ENCODE results near the gene DSCAML1. TPM values are rescaled to one million over a fixed set of nuclear protein-coding genes. Genes with fewer than 3 reads are reported as not detected.

Gene DSCAML1
- total and polyA plus RNA-seq, 9 of the 15 experiments (the other 6 are each of a cell fraction or from before 2014, with no cell fraction given), result not detected

DNA sequence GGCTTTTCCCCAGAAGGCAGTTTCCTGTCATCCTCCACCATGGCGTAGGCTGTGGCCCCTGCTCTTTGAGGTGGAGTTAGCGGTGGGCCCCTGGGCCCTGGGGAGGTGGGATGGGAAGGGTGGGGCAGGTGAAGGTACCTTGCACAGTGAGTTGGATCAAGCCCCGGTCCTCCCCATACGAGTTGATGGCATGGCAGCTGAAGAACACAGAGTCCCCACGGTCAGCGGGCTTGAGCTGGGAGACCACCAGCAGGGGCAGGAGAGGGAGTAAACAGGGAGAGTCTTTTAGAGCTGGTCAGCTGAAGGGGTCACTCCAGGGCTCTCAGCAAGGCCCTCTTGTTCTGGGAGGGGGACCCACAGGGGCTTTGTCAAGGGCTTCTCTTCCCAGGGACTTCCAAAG, 316.0 kb downstream of the DSCAML1 start (continued):
- TF ChIP-seq CHD7 (IDR thresholded peaks at IDR 0.05; ENCODE audit: low read depth, low read length) (no peak), MECOM (CRISPR knock-in tag; IDR thresholded peaks at IDR 0.05) (no peak), CHD1 (IDR thresholded peaks at IDR 0.05; ENCODE audit: low read length) (no peak), YBX1 (IDR thresholded peaks at IDR 0.05) (no peak), GMEB1 (CRISPR knock-in tag; IDR thresholded peaks at IDR 0.05) (no peak), CTCFL (IDR thresholded peaks at IDR 0.05; ENCODE audit: borderline replicate concordance, insufficient read depth, low read depth, low read length, poor library complexity, severe bottlenecking) (no peak), CEBPG (CRISPR knock-in tag; IDR thresholded peaks at IDR 0.05) (no peak), CEBPG (tag; conservative IDR thresholded peaks at IDR 0.05 in 1 of 2, IDR thresholded peaks at IDR 0.05 in 1 of 2) (no peak), ARNT (IDR thresholded peaks at IDR 0.05) (no peak), POLR2A (conservative IDR thresholded peaks at IDR 0.05) (no peak)
- TF ChIP-seq, protein P1, sequence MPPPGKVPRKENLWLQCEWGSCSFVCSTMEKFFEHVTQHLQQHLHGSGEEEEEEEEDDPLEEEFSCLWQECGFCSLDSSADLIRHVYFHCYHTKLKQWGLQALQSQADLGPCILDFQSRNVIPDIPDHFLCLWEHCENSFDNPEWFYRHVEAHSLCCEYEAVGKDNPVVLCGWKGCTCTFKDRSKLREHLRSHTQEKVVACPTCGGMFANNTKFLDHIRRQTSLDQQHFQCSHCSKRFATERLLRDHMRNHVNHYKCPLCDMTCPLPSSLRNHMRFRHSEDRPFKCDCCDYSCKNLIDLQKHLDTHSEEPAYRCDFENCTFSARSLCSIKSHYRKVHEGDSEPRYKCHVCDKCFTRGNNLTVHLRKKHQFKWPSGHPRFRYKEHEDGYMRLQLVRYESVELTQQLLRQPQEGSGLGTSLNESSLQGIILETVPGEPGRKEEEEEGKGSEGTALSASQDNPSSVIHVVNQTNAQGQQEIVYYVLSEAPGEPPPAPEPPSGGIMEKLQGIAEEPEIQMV (tag; conservative IDR thresholded peaks at IDR 0.05; ENCODE audit: low read depth), result no peak

Measured in K562 (cell line).